Measurements from ENCODE around the gene PRKACB. TPM values are rescaled to one million over a fixed set of nuclear protein-coding genes. Genes with fewer than 3 reads are reported as not detected.
"Not testable (repeated sequence)": the region's sequence is repeated elsewhere in the genome, so short reads cannot be mapped to it uniquely, and the experiment has no call there.

The PRKACB gene
- total RNA-seq, 1 donor from 2014 or later: 53.1 TPM

DNA sequence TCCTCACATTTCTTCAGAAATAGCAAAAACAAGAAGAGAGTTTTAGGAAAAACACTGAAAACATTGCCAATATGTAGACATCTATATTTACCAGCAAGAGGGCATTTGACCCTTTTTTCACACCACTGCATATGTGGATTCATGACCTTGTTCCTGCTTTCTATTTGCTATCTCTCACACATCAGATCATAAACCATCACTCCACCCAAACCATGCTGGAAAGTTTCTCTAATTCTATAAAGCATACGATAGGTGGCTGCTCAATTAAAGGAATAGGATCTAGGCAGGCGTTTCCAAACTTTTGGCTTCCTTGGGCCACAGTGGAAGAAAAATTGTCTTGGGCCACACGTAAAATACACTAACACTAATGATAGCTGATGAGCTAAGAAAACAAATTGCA is 121.8 kb downstream of the PRKACB start:
- DNase-seq (ENCODE audit: low read depth, low spot score): no peak

DNA sequence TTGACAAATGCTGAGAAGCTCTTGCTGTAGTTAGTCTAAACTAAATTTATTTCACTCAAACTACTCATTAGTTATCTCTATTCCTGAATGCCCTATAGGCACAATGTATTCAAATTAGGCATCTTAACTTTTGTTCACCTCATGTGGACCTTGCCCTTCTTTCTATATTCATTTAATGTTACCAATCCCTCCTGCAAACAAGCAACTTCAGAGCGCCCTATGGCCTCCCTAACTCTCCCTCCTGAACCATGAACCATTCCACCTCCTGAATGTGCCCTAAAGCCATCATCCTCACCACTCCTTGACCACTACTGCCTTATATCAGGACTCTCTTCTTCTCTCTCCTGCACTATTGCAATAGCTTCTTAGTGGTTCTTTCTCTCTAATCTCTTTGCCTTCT is 122.7 kb downstream of the PRKACB start:
- no peak for DNase-seq (ENCODE audit: low read depth, low spot score)

DNA sequence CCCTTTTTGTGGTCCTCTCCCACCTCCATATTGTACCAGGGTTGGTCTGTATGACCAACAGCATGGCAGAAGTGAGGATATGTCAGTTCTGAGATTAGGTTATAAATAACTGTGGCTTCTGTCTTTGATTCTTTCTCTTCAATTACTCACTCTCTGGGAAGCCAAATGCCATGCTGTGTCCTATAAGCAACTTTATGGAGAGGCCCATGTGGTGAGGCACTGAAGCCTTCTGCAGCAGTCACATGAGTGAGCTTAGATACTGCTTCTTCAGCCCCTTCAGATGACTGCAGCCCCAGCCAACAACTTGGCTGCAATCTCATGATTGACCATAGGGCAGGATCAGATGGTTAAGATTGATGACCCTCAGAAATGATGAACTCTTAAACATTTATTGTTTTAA is 123.4 kb downstream of the PRKACB start:
- DNase-seq (ENCODE audit: low read depth, low spot score): no peak

DNA sequence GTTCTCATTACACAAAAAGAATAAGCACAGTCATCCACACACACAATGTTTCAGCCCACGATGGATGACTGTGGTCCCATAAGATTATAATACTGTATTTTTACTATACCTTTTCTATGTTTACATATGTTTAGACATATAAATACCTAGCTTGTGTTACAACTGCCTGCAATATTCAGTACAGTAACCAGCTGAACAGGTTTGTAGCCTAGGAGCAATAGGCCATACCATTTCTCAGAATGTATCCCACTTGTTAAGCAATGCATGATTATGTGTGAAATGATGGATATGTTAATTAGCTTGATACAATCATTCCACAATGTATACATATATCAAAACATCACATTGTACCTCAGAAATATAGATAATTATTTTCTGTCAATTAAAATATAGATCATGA is 124.3 kb downstream of the PRKACB start:
- DNase-seq (ENCODE audit: low read depth, low spot score): no peak

DNA sequence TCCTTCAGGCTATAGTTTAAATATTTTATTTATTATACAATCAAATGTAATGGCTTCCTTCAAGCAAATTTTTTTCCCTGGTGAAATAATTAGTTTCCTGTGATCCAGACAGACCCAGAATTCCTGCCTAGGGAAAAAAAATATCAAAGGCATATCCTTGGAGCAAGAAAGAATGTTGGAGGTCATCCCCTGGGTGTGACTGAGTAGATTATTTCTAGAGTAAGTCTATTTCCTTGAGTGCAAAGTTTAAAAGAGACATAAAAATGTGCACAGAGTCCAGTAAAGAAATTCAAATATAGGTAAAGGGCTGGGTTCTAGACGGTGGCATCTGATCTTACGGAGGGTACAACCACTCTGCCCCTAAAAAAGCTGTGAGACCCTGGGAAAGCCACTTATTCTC is 125.2 kb downstream of the PRKACB start:
- no peak for DNase-seq (ENCODE audit: low read depth, low spot score)

DNA sequence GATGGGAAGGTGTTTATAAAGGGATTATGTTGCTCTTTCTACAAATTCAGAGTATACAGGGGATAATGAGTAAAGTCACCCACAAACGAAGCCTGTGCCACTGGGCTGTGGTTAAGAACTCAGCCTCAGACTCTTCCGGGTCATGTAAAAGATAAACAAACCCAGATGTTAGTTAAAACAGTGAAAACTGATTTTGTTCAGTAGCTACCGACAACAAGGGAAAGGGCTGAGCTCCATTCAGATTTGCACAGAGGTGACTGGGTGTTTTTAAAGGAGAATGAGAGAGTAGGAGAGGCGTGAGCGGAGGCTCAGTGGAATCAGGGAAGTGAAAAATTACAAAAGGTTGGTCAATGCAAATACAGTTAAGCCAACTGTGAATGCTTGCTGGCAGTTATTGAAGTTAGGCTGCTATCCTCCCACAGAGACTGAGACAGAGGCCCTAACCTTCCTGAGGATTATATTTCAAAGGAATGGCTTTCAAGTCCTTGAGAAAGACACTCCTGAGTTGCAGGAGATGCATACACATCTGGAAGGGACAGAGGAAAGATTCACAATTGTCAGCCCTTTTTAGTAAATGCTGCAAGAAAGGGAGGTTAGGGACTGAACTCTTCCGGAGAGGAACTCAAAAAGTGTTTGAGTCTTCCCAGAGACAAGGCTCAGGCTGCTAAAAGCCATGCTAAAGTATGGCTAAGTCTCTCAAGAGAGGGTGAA is 127.5 kb downstream of the PRKACB start:
- no peak for DNase-seq (ENCODE audit: low read depth, low spot score)

DNA sequence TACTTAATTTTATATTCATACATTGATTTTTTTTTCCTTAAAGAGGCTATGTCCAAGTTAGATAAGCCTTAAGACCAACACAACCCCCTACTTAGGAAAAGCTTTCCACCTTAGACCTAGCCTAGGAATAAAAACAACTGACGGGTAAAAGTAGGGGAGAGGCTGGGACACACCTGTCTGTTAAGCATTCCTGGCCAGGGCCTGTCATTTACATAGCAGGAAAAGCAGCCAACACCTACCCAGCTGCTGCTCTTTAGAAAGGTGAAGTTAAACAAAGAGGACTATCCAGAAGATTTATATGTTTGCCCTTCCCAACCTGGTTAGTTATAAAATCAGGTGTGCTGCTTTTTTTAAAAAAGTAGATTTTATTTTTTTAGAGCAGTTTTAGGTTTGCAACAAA is 128.3 kb downstream of the PRKACB start:
- no peak for DNase-seq (ENCODE audit: low read depth, low spot score)

DNA sequence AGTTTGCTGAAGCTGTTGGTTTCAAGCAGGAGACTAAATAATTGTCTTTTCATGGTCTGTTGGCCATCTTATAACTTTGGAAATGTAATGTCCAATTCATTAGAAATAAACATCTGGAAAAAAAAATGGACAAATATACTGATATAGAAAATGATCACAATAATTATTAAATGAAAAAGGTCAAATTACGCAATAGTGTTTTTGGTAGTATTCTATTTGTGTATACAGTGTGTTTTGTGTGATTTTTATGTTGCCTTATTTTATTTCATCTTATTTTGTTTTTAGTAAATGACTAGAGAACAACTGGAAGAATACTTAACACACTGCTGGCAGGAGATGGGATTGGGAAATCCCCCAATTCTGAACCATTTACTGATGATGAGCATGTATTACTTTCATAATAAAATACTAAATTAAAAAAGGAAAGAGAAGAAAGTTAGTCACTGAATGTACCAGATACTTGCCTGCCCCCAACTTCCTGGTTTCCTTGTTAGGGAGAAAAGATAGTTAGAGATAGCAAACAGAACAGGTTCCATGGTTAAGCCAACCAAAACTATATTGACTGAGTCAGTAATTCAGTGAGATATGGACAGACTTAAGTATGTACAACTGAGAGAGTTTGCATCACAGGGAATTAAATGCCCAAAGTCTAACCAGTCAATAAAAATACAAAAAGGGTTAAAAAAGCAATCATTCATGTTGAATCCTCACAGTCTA is 133.4 kb downstream of the PRKACB start:
- DNase-seq (ENCODE audit: low read depth, low spot score): no peak

DNA sequence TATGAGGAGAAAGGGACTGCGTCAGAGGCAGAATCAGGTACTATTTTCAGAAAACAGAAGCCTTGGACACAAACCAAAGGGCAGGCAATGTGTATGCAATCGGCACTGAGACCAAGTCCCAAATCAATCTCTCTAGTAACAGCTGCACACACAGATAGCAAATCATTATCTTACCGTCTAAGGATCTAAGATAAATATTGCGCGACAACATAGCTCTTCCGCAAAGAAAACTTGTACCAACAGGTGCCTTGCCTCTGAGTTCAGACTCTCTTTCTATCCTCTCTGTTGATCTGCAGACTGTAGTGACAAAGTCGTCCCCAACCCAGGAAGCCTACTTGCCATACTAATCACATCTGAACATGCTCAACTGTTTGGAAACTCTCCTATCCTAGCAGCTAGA is 134.8 kb downstream of the PRKACB start:
- no peak for DNase-seq (ENCODE audit: low read depth, low spot score)

DNA sequence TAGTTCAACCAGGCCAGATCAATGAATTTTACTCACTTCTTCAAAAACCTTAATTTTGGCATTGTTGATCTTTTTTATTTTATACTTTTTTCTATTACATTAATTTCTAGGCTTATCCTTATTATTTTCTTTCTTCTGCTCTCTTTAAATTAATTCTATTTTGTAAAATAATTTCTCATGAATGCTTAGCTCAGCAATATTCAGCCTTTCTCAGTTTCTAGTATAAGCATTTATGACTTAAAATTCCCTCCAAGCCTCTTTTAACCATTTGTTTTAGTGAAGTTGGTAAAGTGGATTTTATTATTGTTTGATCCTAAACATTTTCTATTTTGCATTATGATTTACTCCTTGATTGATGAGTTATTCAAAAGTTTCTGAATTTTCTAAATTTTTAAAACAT is 136.8 kb downstream of the PRKACB start:
- no peak for DNase-seq (ENCODE audit: low read depth, low spot score)

DNA sequence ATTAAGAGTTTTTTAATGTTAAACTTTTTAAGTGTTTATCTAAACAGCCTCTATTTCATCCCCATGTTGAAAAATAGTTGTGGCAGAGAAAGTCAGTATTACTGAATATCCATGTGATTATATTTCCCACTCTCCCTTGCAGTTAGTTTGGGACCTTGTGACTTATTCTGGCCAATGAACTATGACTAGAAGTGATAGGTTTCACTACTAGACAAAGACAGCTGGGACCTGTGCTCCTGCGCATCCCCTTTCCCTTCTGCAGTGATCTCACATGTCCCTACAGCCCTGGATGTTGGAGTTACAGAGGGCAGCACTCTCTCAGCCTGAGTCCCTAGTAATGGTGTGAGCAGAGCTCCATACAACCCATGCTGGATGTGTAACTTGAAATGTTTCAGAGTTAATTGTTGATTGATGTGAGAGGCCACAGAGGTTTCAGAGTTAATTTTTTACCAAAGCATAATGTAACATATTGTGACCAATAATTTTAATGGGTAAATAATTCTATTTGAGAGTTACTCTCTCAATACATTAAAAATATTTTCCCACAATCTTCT is 138.8 kb downstream of the PRKACB start:
- no peak for DNase-seq (ENCODE audit: low read depth, low spot score)

DNA sequence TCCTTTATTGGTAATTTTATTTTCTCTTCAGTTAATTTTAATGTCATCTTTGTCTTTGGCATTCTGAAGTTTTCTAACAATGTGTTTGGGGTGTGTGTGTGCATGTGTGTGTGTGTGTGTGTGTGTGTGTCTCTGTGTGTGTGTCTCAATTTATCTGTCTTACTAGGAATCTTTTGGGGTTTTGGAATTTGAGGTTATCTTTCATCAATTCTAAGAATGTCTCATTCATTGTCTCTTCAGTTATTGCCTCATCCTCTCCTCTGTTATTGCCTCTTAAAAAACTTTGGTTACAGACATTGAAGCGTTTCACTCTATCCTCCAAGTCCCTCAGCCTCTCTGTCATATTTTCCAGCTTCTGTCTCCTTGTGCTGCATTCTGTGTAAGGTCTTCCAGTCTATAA is 139.3 kb downstream of the PRKACB start:
- no peak for DNase-seq (ENCODE audit: low read depth, low spot score)

DNA sequence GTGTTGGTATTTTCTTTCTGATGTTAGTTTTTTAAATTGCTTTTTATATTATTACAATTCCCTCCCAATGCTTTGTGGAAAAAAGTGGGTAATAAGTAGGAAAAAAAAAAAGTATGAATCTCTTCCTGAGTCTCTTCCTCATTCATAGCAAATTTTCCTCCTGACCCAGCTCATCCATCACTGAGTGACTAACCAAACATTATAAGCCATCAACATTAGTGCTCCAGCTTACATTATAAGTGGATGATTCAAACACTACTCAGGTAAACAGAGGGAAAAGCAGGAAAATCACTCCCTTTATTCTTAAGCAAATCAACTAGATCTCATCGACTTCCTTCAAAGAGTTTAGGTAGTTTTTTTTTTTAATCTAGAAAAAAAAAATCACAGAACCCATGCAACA is 142.0 kb downstream of the PRKACB start:
- no peak for DNase-seq (ENCODE audit: low read depth, low spot score)

DNA sequence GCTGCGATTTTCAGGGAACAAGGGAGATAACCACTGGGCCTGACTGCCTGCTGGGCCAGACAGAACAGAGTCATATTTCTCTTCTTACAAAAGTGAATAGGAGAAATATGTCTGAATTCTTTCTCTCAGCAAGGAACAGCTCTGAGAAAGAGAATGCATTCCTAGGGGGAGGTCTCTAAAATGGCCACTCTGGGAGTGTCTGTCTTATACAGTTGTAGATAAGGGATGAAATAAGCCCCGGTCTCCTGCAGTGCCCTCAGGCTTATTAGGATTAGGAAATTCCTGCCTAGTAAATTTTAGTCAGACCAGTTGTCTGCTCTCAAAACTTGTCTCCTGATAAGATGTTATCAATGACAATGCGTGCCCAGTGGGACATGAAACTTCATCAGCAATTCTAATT is 143.3 kb downstream of the PRKACB start:
- not testable (repeated sequence) for DNase-seq (ENCODE audit: low read depth, low spot score)

Other genes starting within 250 kb of the PRKACB start
- 4.2 and 11.1 TPM in 2 replicates for gene TTLL7, start 145.1 kb upstream of the PRKACB start, total RNA-seq
- gene SAMD13, start 157.4 kb downstream of the PRKACB start, total RNA-seq: 2.6 and 3.2 TPM in 2 replicates

All from pulmonary artery endothelial cell (primary cell).